H1 (cell line): Measurements from ENCODE around the gene ADM2. TPM values are rescaled to one million over a fixed set of nuclear protein-coding genes. Genes with fewer than 3 reads are reported as not detected.

ENCODE experiments used
- SAP30 ChIP-seq: fragments of 300-600 bp; sonication (generic); IDR thresholded peaks from 2 replicates; pipeline ENCODE4 v1.7.1; 2012; ENCODE audit warnings: low read length, moderate library complexity, mild to moderate bottlenecking, inconsistent platforms; ENCODE audit not compliant: insufficient read depth, insufficient replicate concordance
- SP2 ChIP-seq: IDR thresholded peaks from 2 replicates; pipeline ENCODE4 v1.6.1; 2012; ENCODE audit warnings: mild to moderate bottlenecking, low read length, inconsistent platforms
- polyA plus RNA-seq, 7 experiments: library from polyadenylated mRNA; depleted of rRNA in 3 of 7; stranded (reverse) in 5 of 7; unstranded in 2 of 7; fragments of >200 nt in 5 of 7; fragments of 200-250 nt in 2 of 7; gene quantifications; 1 replicate in 5 of 7; 2 replicates in 1 of 7; 4 replicates in 1 of 7; pipeline versions ENCODE4 v1.2.1 to v1.2.3, GENCODE V29; 2011 to 2013; ENCODE audit warnings: missing spikeins in 2 of 7, mixed read lengths in 2 of 7
- total RNA-seq: library from RNA; stranded (reverse); fragmentation: NEBNext Ultra II Directional; extraction: Animal tissue kit (Norgen Biotek cat#: 25700); gene quantifications from 2 replicates; pipeline ENCODE4 v1.2.1, GENCODE V29; 2021
- TF ChIP-seq, protein P1 (sequence below): fragments of 300-600 bp; sonication (generic); IDR thresholded peaks from 2 replicates; pipeline ENCODE4 v1.7.1; 2012; ENCODE audit warnings: low read length, moderate library complexity, mild to moderate bottlenecking, inconsistent platforms; ENCODE audit not compliant: insufficient replicate concordance

Gene ADM2
- total and polyA plus RNA-seq, 2 of the 8 experiments (the other 6 are each of a cell fraction or from before 2014, with no cell fraction given): 3.3 to 7.5 TPM

DNA sequence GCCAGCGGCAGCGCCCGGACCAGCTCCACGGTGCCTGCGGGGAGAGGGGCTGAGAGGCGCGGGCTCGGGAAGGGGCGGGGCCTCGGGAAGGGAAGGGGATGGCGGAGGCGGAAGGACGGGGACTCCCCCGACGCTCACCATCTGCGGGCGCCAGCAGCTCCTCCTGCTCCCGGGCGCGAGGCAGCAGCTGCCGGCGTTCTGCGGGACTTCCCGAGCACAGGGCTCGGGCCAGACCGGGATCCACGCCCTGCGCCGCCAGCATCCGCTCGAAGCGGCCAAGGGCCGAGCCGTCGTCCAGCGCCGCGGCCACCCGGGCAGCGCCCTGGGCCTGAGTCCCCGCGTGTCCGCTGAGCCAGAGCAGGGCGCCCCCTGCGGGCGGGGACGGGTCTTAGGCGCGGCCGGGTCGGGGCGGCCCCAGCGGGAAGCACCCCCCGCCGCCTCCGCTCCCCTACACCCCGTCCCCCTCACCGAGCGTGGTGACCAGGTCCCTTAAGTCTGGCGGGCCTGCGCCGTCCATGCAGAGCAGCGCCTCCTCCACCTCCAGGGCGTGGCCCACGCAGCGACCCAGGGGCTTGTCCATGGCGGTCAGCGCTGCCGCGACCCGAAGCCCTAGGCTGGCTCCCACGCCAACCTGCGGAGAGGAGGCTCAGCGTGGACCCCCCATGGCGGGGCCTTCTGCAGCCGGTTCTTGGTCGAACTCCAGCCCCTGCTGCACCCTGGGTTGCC lies 44.9 kb downstream of the ADM2 start (continued):
- TF ChIP-seq, protein P1, sequence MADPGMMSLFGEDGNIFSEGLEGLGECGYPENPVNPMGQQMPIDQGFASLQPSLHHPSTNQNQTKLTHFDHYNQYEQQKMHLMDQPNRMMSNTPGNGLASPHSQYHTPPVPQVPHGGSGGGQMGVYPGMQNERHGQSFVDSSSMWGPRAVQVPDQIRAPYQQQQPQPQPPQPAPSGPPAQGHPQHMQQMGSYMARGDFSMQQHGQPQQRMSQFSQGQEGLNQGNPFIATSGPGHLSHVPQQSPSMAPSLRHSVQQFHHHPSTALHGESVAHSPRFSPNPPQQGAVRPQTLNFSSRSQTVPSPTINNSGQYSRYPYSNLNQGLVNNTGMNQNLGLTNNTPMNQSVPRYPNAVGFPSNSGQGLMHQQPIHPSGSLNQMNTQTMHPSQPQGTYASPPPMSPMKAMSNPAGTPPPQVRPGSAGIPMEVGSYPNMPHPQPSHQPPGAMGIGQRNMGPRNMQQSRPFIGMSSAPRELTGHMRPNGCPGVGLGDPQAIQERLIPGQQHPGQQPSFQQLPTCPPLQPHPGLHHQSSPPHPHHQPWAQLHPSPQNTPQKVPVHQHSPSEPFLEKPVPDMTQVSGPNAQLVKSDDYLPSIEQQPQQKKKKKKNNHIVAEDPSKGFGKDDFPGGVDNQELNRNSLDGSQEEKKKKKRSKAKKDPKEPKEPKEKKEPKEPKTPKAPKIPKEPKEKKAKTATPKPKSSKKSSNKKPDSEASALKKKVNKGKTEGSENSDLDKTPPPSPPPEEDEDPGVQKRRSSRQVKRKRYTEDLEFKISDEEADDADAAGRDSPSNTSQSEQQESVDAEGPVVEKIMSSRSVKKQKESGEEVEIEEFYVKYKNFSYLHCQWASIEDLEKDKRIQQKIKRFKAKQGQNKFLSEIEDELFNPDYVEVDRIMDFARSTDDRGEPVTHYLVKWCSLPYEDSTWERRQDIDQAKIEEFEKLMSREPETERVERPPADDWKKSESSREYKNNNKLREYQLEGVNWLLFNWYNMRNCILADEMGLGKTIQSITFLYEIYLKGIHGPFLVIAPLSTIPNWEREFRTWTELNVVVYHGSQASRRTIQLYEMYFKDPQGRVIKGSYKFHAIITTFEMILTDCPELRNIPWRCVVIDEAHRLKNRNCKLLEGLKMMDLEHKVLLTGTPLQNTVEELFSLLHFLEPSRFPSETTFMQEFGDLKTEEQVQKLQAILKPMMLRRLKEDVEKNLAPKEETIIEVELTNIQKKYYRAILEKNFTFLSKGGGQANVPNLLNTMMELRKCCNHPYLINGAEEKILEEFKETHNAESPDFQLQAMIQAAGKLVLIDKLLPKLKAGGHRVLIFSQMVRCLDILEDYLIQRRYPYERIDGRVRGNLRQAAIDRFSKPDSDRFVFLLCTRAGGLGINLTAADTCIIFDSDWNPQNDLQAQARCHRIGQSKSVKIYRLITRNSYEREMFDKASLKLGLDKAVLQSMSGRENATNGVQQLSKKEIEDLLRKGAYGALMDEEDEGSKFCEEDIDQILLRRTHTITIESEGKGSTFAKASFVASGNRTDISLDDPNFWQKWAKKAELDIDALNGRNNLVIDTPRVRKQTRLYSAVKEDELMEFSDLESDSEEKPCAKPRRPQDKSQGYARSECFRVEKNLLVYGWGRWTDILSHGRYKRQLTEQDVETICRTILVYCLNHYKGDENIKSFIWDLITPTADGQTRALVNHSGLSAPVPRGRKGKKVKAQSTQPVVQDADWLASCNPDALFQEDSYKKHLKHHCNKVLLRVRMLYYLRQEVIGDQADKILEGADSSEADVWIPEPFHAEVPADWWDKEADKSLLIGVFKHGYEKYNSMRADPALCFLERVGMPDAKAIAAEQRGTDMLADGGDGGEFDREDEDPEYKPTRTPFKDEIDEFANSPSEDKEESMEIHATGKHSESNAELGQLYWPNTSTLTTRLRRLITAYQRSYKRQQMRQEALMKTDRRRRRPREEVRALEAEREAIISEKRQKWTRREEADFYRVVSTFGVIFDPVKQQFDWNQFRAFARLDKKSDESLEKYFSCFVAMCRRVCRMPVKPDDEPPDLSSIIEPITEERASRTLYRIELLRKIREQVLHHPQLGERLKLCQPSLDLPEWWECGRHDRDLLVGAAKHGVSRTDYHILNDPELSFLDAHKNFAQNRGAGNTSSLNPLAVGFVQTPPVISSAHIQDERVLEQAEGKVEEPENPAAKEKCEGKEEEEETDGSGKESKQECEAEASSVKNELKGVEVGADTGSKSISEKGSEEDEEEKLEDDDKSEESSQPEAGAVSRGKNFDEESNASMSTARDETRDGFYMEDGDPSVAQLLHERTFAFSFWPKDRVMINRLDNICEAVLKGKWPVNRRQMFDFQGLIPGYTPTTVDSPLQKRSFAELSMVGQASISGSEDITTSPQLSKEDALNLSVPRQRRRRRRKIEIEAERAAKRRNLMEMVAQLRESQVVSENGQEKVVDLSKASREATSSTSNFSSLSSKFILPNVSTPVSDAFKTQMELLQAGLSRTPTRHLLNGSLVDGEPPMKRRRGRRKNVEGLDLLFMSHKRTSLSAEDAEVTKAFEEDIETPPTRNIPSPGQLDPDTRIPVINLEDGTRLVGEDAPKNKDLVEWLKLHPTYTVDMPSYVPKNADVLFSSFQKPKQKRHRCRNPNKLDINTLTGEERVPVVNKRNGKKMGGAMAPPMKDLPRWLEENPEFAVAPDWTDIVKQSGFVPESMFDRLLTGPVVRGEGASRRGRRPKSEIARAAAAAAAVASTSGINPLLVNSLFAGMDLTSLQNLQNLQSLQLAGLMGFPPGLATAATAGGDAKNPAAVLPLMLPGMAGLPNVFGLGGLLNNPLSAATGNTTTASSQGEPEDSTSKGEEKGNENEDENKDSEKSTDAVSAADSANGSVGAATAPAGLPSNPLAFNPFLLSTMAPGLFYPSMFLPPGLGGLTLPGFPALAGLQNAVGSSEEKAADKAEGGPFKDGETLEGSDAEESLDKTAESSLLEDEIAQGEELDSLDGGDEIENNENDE: no peak
- TF ChIP-seq SP2 (no peak), SAP30 (no peak)
